BE2C (cell line): ENCODE results near the gene FMNL2.

Experiments used
- DNase-seq: peaks from one replicate; pipeline ENCODE4 v3.0.0-alpha.2; 2020
- H3K27me3 ChIP-seq: fragments of 250-450 bp; sonication (Bioruptor Pico); 2 replicates; pipeline ENCODE4 v1.5.1; 2020; ENCODE audit warnings: mild to moderate bottlenecking
- H3K36me3 ChIP-seq: fragments of 250-450 bp; sonication (Bioruptor Pico); 2 replicates; pipeline ENCODE4 v1.5.1; 2020; ENCODE audit warnings: mild to moderate bottlenecking
- H3K4me1 ChIP-seq: fragments of 250-450 bp; sonication (Bioruptor Pico); 2 replicates; pipeline ENCODE4 v1.5.1; 2020
- H3K4me3 ChIP-seq: 2 replicates; pipeline ENCODE4 v1.5.1; 2011; ENCODE audit warnings: low read depth, low read length
- H3K9me3 ChIP-seq: fragments of 250-450 bp; sonication (Bioruptor Pico); 2 replicates; pipeline ENCODE4 v1.5.1; 2020
- TF ChIP-seq, protein P1 (sequence below): IDR thresholded peaks from 2 replicates; pipeline ENCODE4 v1.5.1; 2012; ENCODE audit warnings: mild to moderate bottlenecking, low read depth, low read length

FMNL2 gene

DNA sequence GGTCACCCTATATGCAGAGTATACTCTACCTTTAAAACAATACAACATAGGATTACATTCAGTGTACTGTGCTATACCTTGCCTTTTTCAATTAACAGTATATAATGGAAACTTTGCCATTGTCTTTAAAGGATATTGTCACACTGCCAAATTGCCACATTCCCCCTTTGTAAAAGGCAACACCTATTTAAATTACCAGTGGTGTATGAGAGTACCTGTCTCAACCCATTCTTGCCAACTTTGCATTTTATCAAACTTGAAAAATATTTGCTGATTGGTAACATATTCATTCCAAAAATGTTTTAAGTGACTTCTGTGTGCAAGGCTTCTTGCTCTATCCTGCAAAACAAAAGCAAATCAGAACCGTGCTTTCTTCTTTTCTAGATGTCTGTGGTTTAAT lies 92.9 kb downstream of the FMNL2 start:
- Histone ChIP-seq H3K4me1 (no peaks in the 10 kb centered on the region), H3K36me3 (no peaks in the 10 kb centered on the region), H3K9me3 (no peaks in the 10 kb centered on the region), H3K27me3 (no peaks in the 10 kb centered on the region), H3K4me3 (no peak overlapping the region)
- TF ChIP-seq, protein P1, sequence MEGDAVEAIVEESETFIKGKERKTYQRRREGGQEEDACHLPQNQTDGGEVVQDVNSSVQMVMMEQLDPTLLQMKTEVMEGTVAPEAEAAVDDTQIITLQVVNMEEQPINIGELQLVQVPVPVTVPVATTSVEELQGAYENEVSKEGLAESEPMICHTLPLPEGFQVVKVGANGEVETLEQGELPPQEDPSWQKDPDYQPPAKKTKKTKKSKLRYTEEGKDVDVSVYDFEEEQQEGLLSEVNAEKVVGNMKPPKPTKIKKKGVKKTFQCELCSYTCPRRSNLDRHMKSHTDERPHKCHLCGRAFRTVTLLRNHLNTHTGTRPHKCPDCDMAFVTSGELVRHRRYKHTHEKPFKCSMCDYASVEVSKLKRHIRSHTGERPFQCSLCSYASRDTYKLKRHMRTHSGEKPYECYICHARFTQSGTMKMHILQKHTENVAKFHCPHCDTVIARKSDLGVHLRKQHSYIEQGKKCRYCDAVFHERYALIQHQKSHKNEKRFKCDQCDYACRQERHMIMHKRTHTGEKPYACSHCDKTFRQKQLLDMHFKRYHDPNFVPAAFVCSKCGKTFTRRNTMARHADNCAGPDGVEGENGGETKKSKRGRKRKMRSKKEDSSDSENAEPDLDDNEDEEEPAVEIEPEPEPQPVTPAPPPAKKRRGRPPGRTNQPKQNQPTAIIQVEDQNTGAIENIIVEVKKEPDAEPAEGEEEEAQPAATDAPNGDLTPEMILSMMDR, result no peak
- no peak for DNase-seq

DNA sequence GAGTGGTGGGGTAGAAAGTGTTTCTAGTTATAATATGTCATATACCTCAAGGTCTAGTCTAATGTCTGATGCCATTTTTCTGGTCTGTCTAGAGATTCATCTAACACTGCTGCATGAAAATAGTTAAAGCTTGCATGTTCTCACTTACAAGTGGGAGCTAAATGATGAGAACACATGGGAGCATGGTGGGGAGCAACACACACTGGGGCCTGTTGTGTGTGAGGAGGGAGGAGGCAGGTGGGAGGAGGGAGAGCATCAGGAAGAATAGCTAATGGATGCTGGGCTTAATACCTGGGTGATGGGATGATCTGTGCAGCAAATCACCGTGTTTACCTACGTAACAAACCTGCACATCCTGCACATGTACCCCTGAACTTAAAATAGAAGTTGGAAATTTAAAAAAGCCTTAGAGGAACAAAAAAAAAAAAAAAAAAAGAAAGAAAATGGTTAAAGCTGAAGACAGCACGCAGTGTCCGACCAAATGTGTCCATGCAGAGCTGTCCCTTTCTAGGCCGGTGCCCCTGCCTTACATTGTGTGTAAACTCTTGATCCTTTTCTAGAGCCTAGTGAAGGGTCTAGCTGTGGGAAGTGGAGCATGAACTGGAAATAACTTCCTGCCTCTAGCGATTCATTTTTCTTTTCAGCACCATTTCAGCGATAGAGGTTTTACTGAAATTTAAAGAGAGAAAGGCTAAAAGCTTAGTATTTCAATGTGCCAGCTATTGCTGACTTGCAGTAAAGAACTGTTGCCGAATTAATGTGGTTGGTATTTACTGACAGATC lies 94.0 kb downstream of the FMNL2 start:
- Histone ChIP-seq H3K36me3 (no peaks in the 10 kb centered on the region), H3K27me3 (no peaks in the 10 kb centered on the region), H3K4me1 (no peaks in the 10 kb centered on the region), H3K4me3 (no peak overlapping the region), H3K9me3 (no peaks in the 10 kb centered on the region)
- DNase-seq, result no peak
- TF ChIP-seq, protein P1, result no peak

DNA sequence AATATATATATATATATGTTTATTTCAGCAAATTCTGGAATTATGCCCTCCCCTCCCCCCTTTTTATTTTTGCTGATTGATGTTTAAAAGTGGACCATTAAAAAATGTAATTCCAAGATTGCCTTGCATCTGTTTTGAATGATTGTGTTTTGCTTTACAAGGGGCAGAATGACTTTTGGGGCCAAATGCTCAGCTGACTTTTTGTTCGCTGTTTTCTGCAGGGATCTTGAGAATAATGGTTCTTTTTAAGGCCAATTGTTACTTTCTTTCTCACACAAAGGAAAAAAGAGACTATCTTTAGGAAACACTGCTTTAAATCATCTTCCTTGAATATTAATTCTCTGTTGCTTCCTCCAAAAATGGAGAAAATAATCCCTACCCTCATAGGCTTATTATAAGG lies 95.9 kb downstream of the FMNL2 start:
- TF ChIP-seq, protein P1, result no peak
- H3K9me3 ChIP-seq, result no peaks in the 10 kb centered on the region
- H3K4me3 ChIP-seq, result no peak overlapping the region
- H3K4me1 ChIP-seq, result no peaks in the 10 kb centered on the region
- no peaks in the 10 kb centered on the region for H3K27me3 ChIP-seq
- no peak for DNase-seq
- no peaks in the 10 kb centered on the region for H3K36me3 ChIP-seq

DNA sequence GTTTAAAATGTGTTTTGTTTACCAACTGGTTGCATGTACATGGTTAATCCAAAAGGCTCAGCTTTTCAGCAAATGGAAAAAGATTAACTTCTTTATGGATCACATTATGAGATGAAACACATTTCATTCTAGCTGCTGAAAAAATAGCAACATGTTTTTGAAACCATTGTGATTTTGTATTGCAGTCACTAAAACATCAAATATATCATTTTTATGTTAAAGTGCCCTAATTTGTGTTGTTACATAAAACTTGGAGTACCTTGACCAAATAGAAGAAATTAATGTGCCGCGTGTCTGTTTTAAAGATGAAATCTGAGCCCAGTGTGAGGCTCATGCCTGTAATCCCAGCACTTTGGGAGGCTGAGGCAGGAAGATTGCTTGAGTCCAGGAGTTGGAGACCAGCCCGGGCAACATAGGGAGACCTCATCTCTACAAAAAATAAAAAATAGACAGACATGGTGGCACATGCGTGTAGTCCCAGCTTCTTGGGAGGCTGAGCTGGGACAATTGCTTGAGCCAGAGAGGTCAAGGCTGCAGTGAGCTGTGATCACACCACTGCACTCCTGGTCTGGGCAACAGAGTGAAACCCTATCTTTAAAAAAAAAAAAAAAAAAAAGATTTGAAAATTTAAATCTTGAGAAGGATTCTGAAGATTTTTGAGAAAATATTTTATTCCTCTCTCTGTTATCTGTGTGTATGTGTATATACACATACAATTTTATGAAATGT lies 96.6 kb downstream of the FMNL2 start:
- no peak for DNase-seq
- H3K27me3 ChIP-seq, result no peaks in the 10 kb centered on the region
- H3K4me1 ChIP-seq, result no peaks in the 10 kb centered on the region

DNA sequence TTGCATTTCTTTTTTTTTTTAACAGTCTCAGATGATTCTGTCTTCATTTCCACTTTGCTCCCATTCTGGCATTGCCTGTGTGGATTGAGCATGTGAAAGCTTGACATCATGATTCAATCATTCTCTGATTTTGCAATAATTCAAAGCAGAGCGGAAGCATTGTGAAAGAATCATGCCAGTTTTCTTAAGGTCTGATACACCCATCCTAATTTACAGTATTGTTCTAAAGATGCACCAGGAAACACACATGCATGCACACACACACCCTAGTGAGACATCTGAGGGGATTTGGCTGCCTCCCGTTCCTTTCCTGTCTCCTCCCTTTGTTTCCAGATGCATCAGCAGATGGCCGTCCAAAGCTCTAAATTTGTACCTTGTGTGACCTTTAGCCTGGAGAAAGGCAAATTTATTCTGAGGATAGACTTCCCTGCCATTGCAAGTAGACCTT lies 97.3 kb downstream of the FMNL2 start:
- H3K4me1 ChIP-seq, result no peaks in the 10 kb centered on the region
- H3K9me3 ChIP-seq, result no peaks in the 10 kb centered on the region
- H3K27me3 ChIP-seq, result no peaks in the 10 kb centered on the region
- DNase-seq, result no peak
- no peak overlapping the region for H3K4me3 ChIP-seq
- TF ChIP-seq, protein P1, result no peak
- H3K36me3 ChIP-seq, result no peaks in the 10 kb centered on the region

More for the DNA sequence above, 96.6 kb downstream of the FMNL2 start:
- Histone ChIP-seq H3K4me3 (no peak overlapping the region), H3K9me3 (no peaks in the 10 kb centered on the region), H3K36me3 (no peaks in the 10 kb centered on the region)
- TF ChIP-seq, protein P1, result no peak

DNA sequence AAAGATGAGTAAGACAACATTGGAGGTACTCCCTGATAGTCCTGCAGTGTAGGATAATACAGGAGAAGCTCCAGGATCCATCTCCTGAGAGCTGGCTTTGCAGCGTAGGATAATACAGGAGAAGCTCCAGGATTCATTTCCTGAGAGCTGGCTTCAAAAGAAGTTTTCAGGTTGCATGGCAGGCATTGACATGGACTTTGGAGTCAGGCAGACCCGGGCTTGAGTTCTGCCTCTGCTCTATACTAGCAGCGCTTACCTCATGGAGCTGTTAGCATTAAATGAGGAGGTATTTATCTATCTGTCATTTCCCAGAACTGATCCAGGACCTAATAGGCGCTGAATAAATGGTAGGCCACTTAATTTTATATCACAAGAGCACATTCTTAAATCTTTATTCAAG lies 97.8 kb downstream of the FMNL2 start:
- H3K4me1 ChIP-seq, result no peaks in the 10 kb centered on the region
- no peaks in the 10 kb centered on the region for H3K9me3 ChIP-seq
- H3K27me3 ChIP-seq, result no peaks in the 10 kb centered on the region
- no peak for DNase-seq
- TF ChIP-seq, protein P1, result no peak
- no peak overlapping the region for H3K4me3 ChIP-seq
- H3K36me3 ChIP-seq, result no peaks in the 10 kb centered on the region
